Left hindlimb (tissue), 1 donor: ENCODE results near the gene PPP2R5B.
"Not testable (repeated sequence)": the region's sequence is repeated elsewhere in the genome, so short reads cannot be mapped to it uniquely, and the experiment has no call there.

Experiments
- DNase-seq: peaks from one replicate; pipeline ENCODE4 v3.0.0-alpha.2; 2018

Gene PPP2R5B

DNA sequence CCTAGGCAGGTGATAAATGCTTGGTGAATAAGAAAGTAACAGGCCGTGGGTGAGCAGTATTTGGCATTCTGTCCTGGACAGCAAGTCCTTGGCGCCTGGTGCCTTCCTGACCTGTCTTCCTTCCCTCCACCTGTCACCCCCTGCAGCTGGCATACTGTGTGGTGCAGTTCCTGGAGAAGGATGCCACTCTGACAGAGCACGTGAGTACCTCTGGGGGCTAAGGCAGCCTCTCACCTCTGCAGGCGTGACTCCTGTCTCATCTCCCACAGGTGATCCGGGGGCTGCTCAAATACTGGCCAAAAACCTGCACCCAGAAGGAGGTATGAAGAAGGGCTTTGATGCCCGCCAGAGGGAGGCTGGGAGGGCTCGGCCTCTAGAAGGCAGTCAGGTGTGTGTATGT is 6.8 kb downstream of the PPP2R5B start:
- no peak for DNase-seq

- no peak for DNase-seq
Measured at GRCh38 chr11:64932324-64932723, 7.8 kb downstream of the PPP2R5B start.

GRCh38 chr11:64933213-64933934 is 8.9 kb downstream of the PPP2R5B start:
- DNase-seq = no peak

- no peak for DNase-seq
Measured at GRCh38 chr11:64933935-64934681, 9.6 kb downstream of the PPP2R5B start.

- no peak for DNase-seq
Measured at GRCh38 chr11:64934682-64935358, 10.3 kb downstream of the PPP2R5B start.

- no peak for DNase-seq
Measured at GRCh38 chr11:64935359-64936081, 11.0 kb downstream of the PPP2R5B start, which contains the start of gene GPHA2. GPHA2 (minus strand) TSS chr11:64935893; CDS start chr11:64935460, 433 bp downstream.

DNA sequence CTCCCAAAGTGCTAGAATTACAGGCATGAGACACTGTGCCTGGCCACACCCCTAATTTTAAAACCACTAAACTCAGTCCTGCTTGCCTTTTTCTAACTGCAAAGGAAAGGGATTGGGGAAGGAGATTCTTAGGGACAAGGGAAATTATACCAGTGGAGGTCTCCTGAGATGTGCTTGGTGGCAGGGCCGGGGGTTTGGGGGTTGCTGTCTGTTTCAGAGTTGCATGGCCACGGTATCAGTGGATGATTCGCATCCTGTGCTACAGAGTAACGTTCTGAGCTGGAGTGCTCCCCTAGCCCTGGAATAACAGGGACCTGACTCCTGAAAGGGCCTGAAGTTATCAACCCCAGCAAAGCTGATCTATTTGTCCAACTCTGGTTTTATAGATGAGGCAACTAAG is 12.1 kb downstream of the PPP2R5B start:
- DNase-seq = no peak

DNA sequence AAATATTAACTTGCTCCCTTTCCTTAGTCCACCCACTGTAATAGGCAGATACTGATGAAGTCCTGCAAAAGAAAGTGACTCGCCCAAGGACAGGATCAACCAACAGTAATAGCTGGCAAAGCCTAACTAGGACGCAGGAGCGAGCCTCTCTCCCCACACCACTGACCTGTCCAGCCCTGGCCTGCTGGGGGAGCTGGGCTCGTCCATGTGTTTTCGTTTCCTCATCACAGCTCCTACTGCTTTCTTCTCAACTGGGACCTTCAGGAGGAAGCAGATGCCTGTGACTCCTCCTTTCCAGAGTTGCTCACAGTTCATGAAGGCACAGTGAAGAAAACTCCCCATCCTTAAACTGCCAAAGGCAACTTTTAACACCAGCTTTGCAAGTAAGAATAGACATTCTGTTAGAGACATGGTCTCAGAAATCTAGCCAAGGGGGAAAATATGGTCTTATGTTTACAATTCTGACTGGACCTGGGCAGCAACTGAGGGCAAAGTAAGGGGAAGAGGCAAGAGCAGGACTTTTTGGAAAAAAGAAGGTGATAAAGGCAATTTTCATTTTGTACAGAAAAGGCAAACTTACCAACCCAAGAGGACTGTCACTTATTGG is 22.8 kb downstream of the PPP2R5B start:
- no peak for DNase-seq

DNA sequence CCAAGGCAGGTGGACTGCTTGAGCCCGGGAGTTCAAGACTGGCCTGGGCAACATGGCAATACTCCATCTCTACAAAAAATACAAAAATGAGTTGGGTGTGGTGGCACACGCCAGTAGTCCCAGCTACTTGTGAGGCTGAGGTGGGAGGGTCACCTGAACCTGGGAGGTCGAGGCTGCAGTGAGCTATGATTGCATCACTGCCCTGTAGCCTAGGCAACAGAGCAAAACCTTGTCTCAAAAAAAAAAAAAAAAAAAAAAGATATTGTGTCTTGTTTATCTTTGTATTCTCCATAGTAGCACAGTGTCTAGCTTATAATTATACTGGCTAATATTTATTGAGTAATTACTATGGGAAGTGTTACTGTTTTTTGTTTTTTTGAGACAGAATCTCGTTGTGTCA is 27.0 kb downstream of the PPP2R5B start:
- DNase-seq = no peak

DNA sequence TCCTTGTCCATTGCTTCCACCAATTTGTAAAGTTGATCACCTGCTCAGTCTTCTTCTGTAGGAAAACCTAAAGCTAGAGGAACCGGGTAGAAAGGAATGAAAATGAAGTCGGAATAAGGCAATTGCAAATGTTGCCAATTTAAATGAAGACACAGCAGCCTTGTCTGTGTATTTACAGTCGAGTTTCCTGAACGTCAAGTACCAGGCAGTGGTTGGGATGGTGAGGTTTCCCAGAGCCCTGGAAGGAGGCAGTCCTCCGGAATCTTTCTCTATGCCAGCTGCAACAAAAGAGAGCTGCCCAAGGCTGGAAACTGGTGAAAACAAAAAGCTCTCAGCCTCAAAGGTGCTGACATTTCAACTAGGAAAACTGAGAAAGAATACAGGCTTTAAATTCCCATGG is 29.7 kb downstream of the PPP2R5B start:
- DNase-seq = no peak

DNA sequence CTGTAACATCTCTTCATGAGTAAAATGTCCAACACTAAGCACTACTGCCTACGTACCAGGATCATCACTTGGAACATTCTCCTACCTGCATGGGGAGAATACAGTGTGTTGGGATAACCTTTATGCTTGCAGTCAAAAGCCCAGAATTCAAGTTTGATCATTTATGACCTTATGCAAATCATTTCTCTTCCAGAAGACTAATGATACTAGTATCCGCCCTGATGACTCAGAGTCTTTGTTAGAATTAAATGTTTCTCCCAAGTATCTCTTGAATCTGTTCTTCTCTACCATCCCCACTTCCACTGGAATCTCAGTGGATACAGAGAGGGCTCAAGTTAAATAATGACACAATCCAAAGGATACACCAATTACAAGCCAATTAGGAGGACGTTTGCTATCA is 35.0 kb downstream of the PPP2R5B start:
- no peak for DNase-seq

- no peak for DNase-seq
Measured at GRCh38 chr11:64960719-64961118, 36.2 kb downstream of the PPP2R5B start.

DNA sequence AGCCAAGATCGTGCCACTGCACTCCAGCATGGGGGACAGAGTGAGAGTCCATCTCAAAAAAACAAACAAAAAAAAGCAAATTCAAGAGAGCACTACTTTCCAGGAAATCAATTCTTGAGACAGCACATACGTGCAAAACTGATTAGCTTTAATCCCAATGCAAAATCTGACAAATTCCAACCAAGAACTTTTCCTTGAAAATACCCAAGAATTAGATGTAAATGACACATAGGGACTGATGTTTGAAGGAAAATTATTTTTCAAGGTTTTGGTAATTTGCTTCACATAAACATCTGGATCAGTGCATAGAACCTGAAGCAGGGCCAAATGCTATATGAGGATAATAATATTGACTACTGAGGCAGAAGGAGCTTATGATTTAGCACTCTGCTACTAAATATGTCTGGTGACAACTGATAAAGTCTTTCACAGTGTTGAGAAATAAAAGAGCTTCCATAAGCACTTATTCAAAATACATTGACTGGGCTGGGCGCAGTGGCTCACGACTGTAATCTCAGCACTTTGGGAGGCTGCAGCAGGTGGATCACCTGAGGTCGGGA is 38.7 kb downstream of the PPP2R5B start:
- DNase-seq = no peak

GRCh38 chr11:64967375-64967774 is 42.9 kb downstream of the PPP2R5B start:
- DNase-seq = no peak

DNA sequence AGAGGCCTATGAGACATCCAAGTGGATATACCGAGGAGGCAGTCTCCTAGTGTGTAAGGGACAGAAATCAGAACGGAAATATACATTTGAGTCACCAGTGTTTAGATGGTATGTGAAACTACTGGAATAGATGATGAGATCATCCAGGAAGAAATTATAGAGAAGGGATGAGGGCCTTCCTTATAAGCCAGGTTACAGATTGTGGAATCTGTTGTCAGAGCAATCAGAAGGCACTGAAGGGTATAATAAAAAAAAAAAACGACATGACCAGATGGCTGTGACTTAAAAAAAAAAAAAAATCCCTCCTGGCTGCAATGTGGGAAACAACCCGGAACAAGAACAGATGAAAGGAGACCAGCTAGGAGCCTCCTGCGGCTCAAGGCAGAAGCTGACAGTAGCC is 44.7 kb downstream of the PPP2R5B start:
- no peak for DNase-seq

- no peak for DNase-seq
Measured at GRCh38 chr11:64970731-64971151, 46.3 kb downstream of the PPP2R5B start.

- DNase-seq = peak; percentile 83
Measured at GRCh38 chr11:64971421-64972233, 47.1 kb downstream of the PPP2R5B start, which contains the start of gene MAJIN. MAJIN (minus strand) TSS chr11:64972108; CDS start chr11:64959405, 12,703 bp downstream.

DNA sequence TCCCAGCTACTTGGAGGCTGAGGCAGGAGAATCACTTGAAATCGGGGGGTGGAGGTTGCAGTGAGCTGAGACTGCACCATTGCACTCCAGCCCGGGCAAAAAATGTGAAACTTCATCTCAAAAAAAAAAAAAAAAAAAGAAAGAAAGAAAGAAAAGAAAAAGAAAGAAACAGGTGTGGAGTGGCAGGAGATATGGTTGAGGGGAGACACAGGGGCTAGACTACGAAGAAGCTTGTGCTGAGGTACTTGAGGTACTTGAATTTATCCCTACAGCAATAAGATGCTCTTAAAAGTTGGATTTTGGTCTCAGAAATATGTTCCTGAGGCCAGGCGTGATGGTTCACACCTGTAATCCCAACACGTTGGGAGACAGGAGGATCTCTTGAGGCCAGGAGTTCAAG is 49.6 kb downstream of the PPP2R5B start:
- DNase-seq = no peak

DNA sequence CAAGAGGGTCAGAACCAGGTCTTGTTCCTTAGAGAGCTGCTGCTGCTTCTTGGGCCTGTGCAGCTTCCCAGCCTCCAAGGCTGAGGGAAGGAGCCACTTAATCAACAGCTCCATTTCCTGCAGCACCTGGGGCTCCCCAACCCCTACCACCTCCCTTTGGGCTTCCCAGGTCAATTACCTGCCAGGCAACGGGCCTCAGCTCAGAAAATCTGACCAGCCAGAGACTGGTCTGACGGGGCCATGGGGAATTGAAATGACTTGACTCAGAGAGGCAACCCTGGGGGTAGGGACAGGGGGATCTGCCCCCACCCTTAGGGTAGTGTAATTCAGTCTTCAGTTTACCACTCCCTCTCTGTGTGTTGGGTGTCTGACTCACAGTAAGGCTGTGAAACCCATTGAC is 52.2 kb downstream of the PPP2R5B start:
- no peak for DNase-seq

GRCh38 chr11:64983339-64983738 is 58.9 kb downstream of the PPP2R5B start:
- DNase-seq = not testable (repeated sequence)
